Ovary (tissue), 9 donors: ENCODE measurements around the gene PLLP. TPM values are rescaled to one million over a fixed set of nuclear protein-coding genes. Genes with fewer than 3 reads are reported as not detected.

ENCODE experiments used
- DNase-seq, 5 donors: peaks; one replicate each; pipeline ENCODE4 v3.0.0-alpha.2; 2019 to 2020
- H3K27ac ChIP-seq, 2 donors: fragments of 200-600 bp; one replicate each; pipeline versions ENCODE4 v1.5.1 to v1.8.0; 2019 to 2022
- H3K27me3 ChIP-seq: fragments of 200-600 bp; one replicate; pipeline ENCODE4 v1.8.0; 2022
- H3K36me3 ChIP-seq: fragments of 200-600 bp; sonication (generic); one replicate; pipeline ENCODE4 v1.5.1; 2019
- H3K4me1 ChIP-seq: one replicate; pipeline ENCODE4 v1.8.1; 2013; ENCODE audit warnings: mild to moderate bottlenecking, moderate library complexity; ENCODE audit not compliant: insufficient read depth
- H3K4me3 ChIP-seq: fragments of 200-600 bp; sonication (generic); one replicate; pipeline ENCODE4 v1.5.1; 2017
- H3K9me3 ChIP-seq, 2 donors: fragments of 200-600 bp in 1 of 2; sonication (generic) in 1 of 2; one replicate each; pipeline versions ENCODE4 v1.5.1 to v1.8.1; 2013 to 2019; ENCODE audit warnings: mild to moderate bottlenecking in 1 of 2, moderate library complexity in 1 of 2
- CTCF ChIP-seq, 3 donors: fragments of 450-650 bp in 2 of 3; fragments of 200-600 bp in 1 of 3; IDR thresholded peaks; one replicate each; pipeline versions ENCODE4 v1.5.1 to v1.8.0; 2016 to 2022; ENCODE audit warnings: antibody characterized with exemption in 3 of 3, mild to moderate bottlenecking in 1 of 3
- EP300 ChIP-seq: sonication (generic); formaldehyde crosslinking; IDR thresholded peaks from one replicate; pipeline ENCODE4 v1.6.1; 2017; ENCODE audit warnings: antibody characterized with exemption
- POLR2A ChIP-seq: fragments of 450-650 bp; IDR thresholded peaks from one replicate; pipeline ENCODE4 v1.6.1; 2017; ENCODE audit warnings: antibody characterized with exemption, mild to moderate bottlenecking, moderate library complexity
- WGBS, 3 donors: extraction: QIAGEN DNeasy Blood & Tissue Kit in 1 of 3; methylation state at CpG; one replicate each; pipeline versions ENCODE4 v1.1.5 to v1.1.7; 2013 to 2017; 5-methylcytosine and 5-hydroxymethylcytosine counted together
- intact Hi-C, 4 donors: fragments of 100-400 bp; cut with DNase I; formaldehyde crosslinking; loops; one replicate each; pipeline versions ENCODE4 v1.11.0 to v1.15.1; 2022 to 2023
- polyA plus RNA-seq, 2 donors: library from polyadenylated mRNA; stranded (reverse); fragments of 200-250 nt in 1 of 2; fragments of 350-450 nt in 1 of 2; fragmentation: Illumina TruSeq in 1 of 2; extraction: RNeasy Lipid Tissue Mini Kit (QIAGEN cat#74804) in 1 of 2; gene quantifications; one replicate each; pipeline ENCODE4 v1.2.3, GENCODE V29; 2013 to 2014
- total RNA-seq, 7 donors: library from RNA; depleted of rRNA in 2 of 7; stranded (reverse); fragments of >200 nt in 2 of 7; fragmentation: NEBNext Ultra II Directional in 3 of 7; extraction: Animal tissue kit (Norgen Biotek cat#: 25700) in 3 of 7; gene quantifications; one replicate each; pipeline versions ENCODE4 v1.1.0 to v1.2.4, GENCODE V29; 2016 to 2023
- donor health status: DM: no; HTN: no; CAD: no; lungs with moderate emphysema.
- donor health status: DM: no; HTN: no; CAD: no.
- donor health status: Bipolar disorder and iron deficiency.
- donor health status: DM: yes; HTN: yes; CAD: no.
- donor health status: DM: no; HTN: no; CAD: no.
- donor health status: DM: yes; HTN: yes; CAD: no.

Gene PLLP
- total and polyA plus RNA-seq, 9 donors: 0.94 to 54.2 (median 4.0) TPM

GRCh38 chr16:57304169-57305061 lies 19.9 kb upstream of the PLLP start:
- Histone ChIP-seq H3K4me1 (no peaks in the 10 kb centered on the region), H3K27ac (peak overlapping the region in 1 of 2 donors; percentile 23), H3K36me3 (no peaks in the 10 kb centered on the region), H3K27me3 (no peaks in the 10 kb centered on the region), H3K9me3 (no peaks in the 10 kb centered on the region), H3K4me3 (no peak overlapping the region)
- intact Hi-C loops: loop anchor here (5.0 to 10.0 kb wide), 3 partner anchors 210 to 700 kb away; partner anchors contain the start of gene MT2A (in 1 of the 4)
- peak in 1 of 5 donors; percentile 38 for DNase-seq
- 69 to 76% (median 75%) methylated on average over 16 of the region's 16 CpGs for WGBS, 3 donors
- TF ChIP-seq CTCF (IDR thresholded peaks at IDR 0.05) (no peak), POLR2A (no peak), EP300 (no peak)

GRCh38 chr16:57303910-57304168 lies 19.4 kb upstream of the PLLP start:
- 86 to 92% (median 90%) methylated on average over 4 of the region's 4 CpGs for WGBS, 3 donors
- peak overlapping the region in 1 of 2 donors; percentile 23 for H3K27ac ChIP-seq
- no peak overlapping the region for H3K4me3 ChIP-seq
- no peaks in the 10 kb centered on the region for H3K4me1 ChIP-seq
- H3K9me3 ChIP-seq: no peaks in the 10 kb centered on the region
- no peaks in the 10 kb centered on the region for H3K27me3 ChIP-seq
- no peak for DNase-seq
- intact Hi-C loops: loop anchor here (2.0 to 10.0 kb wide), 4 partner anchors 111 to 699 kb away; partner anchors contain the start of gene MT2A (in 1 of the 4)
- H3K36me3 ChIP-seq: no peaks in the 10 kb centered on the region
- TF ChIP-seq CTCF (IDR thresholded peaks at IDR 0.05): no peak
- TF ChIP-seq POLR2A: no peak
- TF ChIP-seq EP300: no peak

- WGBS, 3 donors: 91 to 95% (median 93%) methylated on average over 4 of the region's 4 CpGs
- intact Hi-C loops: loop anchor here (2.0 to 10.0 kb wide), 4 partner anchors 112 to 698 kb away; partner anchors contain the start of gene MT2A (in 1 of the 4)
Measured at GRCh38 chr16:57303021-57303909, 18.8 kb upstream of the PLLP start.

More at GRCh38 chr16:57303021-57303909, 18.8 kb upstream of the PLLP start:
- no peaks in the 10 kb centered on the region for H3K27me3 ChIP-seq
- H3K4me3 ChIP-seq: no peak overlapping the region
- no peaks in the 10 kb centered on the region for H3K4me1 ChIP-seq
- no peak for TF ChIP-seq POLR2A
- TF ChIP-seq EP300: no peak
- no peak for TF ChIP-seq CTCF (IDR thresholded peaks at IDR 0.05)
- no peak overlapping the region for H3K27ac ChIP-seq
- H3K36me3 ChIP-seq: no peaks in the 10 kb centered on the region
- H3K9me3 ChIP-seq: no peaks in the 10 kb centered on the region
- DNase-seq: no peak
